Naive thymus-derived CD4-positive, alpha-beta T cell (primary cell): ENCODE data around the gene UQCC3. TPM values are rescaled to one million over a fixed set of nuclear protein-coding genes. Genes with fewer than 3 reads are reported as not detected.

Source experiments
- polyA plus RNA-seq, 2 donors: library from polyadenylated mRNA; unstranded; fragments of 300-500 nt; fragmentation: Illumina TruSeq; gene quantifications; one replicate each; pipeline ENCODE4 v1.2.3, GENCODE V29; 2021
- total RNA-seq, 6 experiments: library from RNA in 5 of 6; stranded (reverse) in 5 of 6; gene quantifications; 1 replicate in 5 of 6; 2 replicates in 1 of 6; pipeline ENCODE4 v1.2.3 and lab custom pipeline; 2021 to 2026

The UQCC3 gene
- total and polyA plus RNA-seq, 7 experiments from 2014 or later, result 2.2 to 11.1 (median 7.9) TPM

Other genes starting within 250 kb of the UQCC3 start
- 100 to 1,000 TPM; 174 to 622 (median 243) TPM for gene AHNAK, start 124.9 kb upstream of the UQCC3 start, total RNA-seq
- gene AHNAK, start 124.9 kb upstream of the UQCC3 start, polyA plus RNA-seq, result 1 to 10 TPM; 6.7 to 7.7 TPM
- gene EEF1G, start 97.8 kb upstream of the UQCC3 start, total RNA-seq, result 1,000 to 10,000 TPM; 1,186 to 2,550 (median 2,338) TPM
- 1,000 to 10,000 TPM; 2,027 to 2,354 TPM for gene EEF1G, start 97.8 kb upstream of the UQCC3 start, polyA plus RNA-seq
- 10 to 100 TPM; 34.5 to 54.6 (median 37.4) TPM for gene TUT1, start 80.2 kb upstream of the UQCC3 start, total RNA-seq
- 10 to 100 TPM; 20.2 to 25.4 TPM for gene TUT1, start 80.2 kb upstream of the UQCC3 start, polyA plus RNA-seq
- 100 to 1,000 TPM; 134 to 238 (median 199) TPM for gene MTA2, start 69.8 kb upstream of the UQCC3 start, total RNA-seq
- 10 to 100 TPM; 25.6 to 46.4 TPM for gene MTA2, start 69.8 kb upstream of the UQCC3 start, polyA plus RNA-seq
- 100 to 1,000 TPM; 152 to 209 (median 188) TPM for gene EML3, start 58.9 kb upstream of the UQCC3 start, total RNA-seq
- 10 to 100 TPM; 14.6 to 23.9 TPM for gene EML3, start 58.9 kb upstream of the UQCC3 start, polyA plus RNA-seq
- gene ROM1, start 58.4 kb upstream of the UQCC3 start, total RNA-seq, result 1 to 10 TPM; 1.2 to 2.4 (median 2.0) TPM
- under 1 TPM in 1 of 2 donors, not detected in 1; 0.51 TPM for gene ROM1, start 58.4 kb upstream of the UQCC3 start, polyA plus RNA-seq
- 10 to 100 TPM; 55.8 to 78.1 (median 71.2) TPM for gene B3GAT3, start 49.7 kb upstream of the UQCC3 start, total RNA-seq
- 10 to 100 TPM; 35.0 to 41.9 TPM for gene B3GAT3, start 49.7 kb upstream of the UQCC3 start, polyA plus RNA-seq
- 100 to 1,000 TPM; 203 to 313 (median 286) TPM for gene GANAB, start 25.1 kb upstream of the UQCC3 start, total RNA-seq
- gene GANAB, start 25.1 kb upstream of the UQCC3 start, polyA plus RNA-seq, result 100 to 1,000 TPM; 157 to 189 TPM
- gene INTS5, start 18.4 kb upstream of the UQCC3 start, total RNA-seq, result 10 to 100 TPM; 14.0 to 33.8 (median 32.1) TPM
- gene INTS5, start 18.4 kb upstream of the UQCC3 start, polyA plus RNA-seq, result 10 to 100 TPM; 39.1 to 72.2 TPM
- 100 to 1,000 TPM in 1 of 5 experiments, 10 to 100 TPM in 4; 23.2 to 103 (median 47.6) TPM for gene C11orf98, start 6.5 kb upstream of the UQCC3 start, total RNA-seq
- gene C11orf98, start 6.5 kb upstream of the UQCC3 start, polyA plus RNA-seq, result 10 to 100 TPM; 84.2 to 96.9 TPM
- 10 to 100 TPM in 4 of 5 experiments, 1 to 10 TPM in 1; 8.9 to 29.3 (median 23.7) TPM for gene CSKMT, start 6.4 kb upstream of the UQCC3 start, total RNA-seq
- 1 to 10 TPM; 2.5 TPM for gene CSKMT, start 6.4 kb upstream of the UQCC3 start, polyA plus RNA-seq
- gene LBHD1, start 594 bp downstream of the UQCC3 start, total RNA-seq, result 10 to 100 TPM; 13.8 to 26.4 (median 20.8) TPM
- 1 to 10 TPM; 3.5 to 5.9 TPM for gene LBHD1, start 594 bp downstream of the UQCC3 start, polyA plus RNA-seq
- gene UBXN1, start 7.4 kb downstream of the UQCC3 start, total RNA-seq, result 100 to 1,000 TPM; 114 to 215 (median 207) TPM
- 100 to 1,000 TPM; 218 to 256 TPM for gene UBXN1, start 7.4 kb downstream of the UQCC3 start, polyA plus RNA-seq
- gene LRRN4CL, start 17.9 kb downstream of the UQCC3 start, total RNA-seq, result under 1 TPM in 3 of 5 experiments, not detected in 2; 0.12 to 0.38 (median 0.24) TPM
- gene LRRN4CL, start 17.9 kb downstream of the UQCC3 start, polyA plus RNA-seq, result not detected
- gene BSCL2, start 35.8 kb downstream of the UQCC3 start, total RNA-seq, result 10 to 100 TPM; 28.4 to 53.9 (median 39.0) TPM
- gene BSCL2, start 35.8 kb downstream of the UQCC3 start, polyA plus RNA-seq, result 10 to 100 TPM; 57.9 to 63.5 TPM
- gene GNG3, start 36.0 kb downstream of the UQCC3 start, total RNA-seq, result not detected
- gene GNG3, start 36.0 kb downstream of the UQCC3 start, polyA plus RNA-seq, result not detected
- gene HNRNPUL2, start 55.8 kb downstream of the UQCC3 start, total RNA-seq, result 10 to 100 TPM; 43.4 to 77.5 (median 65.3) TPM
- gene HNRNPUL2, start 55.8 kb downstream of the UQCC3 start, polyA plus RNA-seq, result 1 to 10 TPM; 1.9 TPM
- 10 to 100 TPM; 13.1 to 53.0 (median 47.1) TPM for gene TTC9C, start 56.8 kb downstream of the UQCC3 start, total RNA-seq
- gene TTC9C, start 56.8 kb downstream of the UQCC3 start, polyA plus RNA-seq, result 10 to 100 TPM; 12.0 to 29.3 TPM
- gene ZBTB3, start 82.5 kb downstream of the UQCC3 start, total RNA-seq, result 10 to 100 TPM in 3 of 5 experiments, 1 to 10 TPM in 2; 6.4 to 24.1 (median 19.0) TPM
- 1 to 10 TPM; 4.1 to 7.7 TPM for gene ZBTB3, start 82.5 kb downstream of the UQCC3 start, polyA plus RNA-seq
- gene POLR2G, start 89.9 kb downstream of the UQCC3 start, total RNA-seq, result 100 to 1,000 TPM in 1 of 5 experiments, 10 to 100 TPM in 4; 62.7 to 109 (median 77.8) TPM
- gene POLR2G, start 89.9 kb downstream of the UQCC3 start, polyA plus RNA-seq, result 100 to 1,000 TPM; 225 to 245 TPM
- 10 to 100 TPM; 13.1 to 34.9 (median 24.1) TPM for gene TAF6L, start 99.7 kb downstream of the UQCC3 start, total RNA-seq
- gene TAF6L, start 99.7 kb downstream of the UQCC3 start, polyA plus RNA-seq, result 10 to 100 TPM in 1 of 2 donors, 1 to 10 TPM in 1; 8.4 to 13.9 TPM
- 10 to 100 TPM; 23.2 to 72.3 (median 50.9) TPM for gene TMEM179B, start 115.7 kb downstream of the UQCC3 start, total RNA-seq
- 100 to 1,000 TPM; 103 to 113 TPM for gene TMEM179B, start 115.7 kb downstream of the UQCC3 start, polyA plus RNA-seq
- gene TMEM223, start 120.3 kb downstream of the UQCC3 start, total RNA-seq, result 10 to 100 TPM in 3 of 5 experiments, 1 to 10 TPM in 2; 6.3 to 24.5 (median 21.0) TPM
- gene TMEM223, start 120.3 kb downstream of the UQCC3 start, polyA plus RNA-seq, result 10 to 100 TPM; 58.5 to 60.4 TPM
- 100 to 1,000 TPM in 4 of 5 experiments, 10 to 100 TPM in 1; 92.1 to 421 (median 195) TPM for gene NXF1, start 133.8 kb downstream of the UQCC3 start, total RNA-seq
- gene NXF1, start 133.8 kb downstream of the UQCC3 start, polyA plus RNA-seq, result 100 to 1,000 TPM in 1 of 2 donors, 10 to 100 TPM in 1; 66.9 to 106 TPM
- gene STX5, start 160.4 kb downstream of the UQCC3 start, total RNA-seq, result 100 to 1,000 TPM in 2 of 5 experiments, 10 to 100 TPM in 3; 47.0 to 152 (median 57.3) TPM
- gene STX5, start 160.4 kb downstream of the UQCC3 start, polyA plus RNA-seq, result 10 to 100 TPM; 23.8 to 32.8 TPM
- gene TEX54, start 161.2 kb downstream of the UQCC3 start, total RNA-seq, result under 1 TPM in 1 of 5 experiments, not detected in 4; 0.89 TPM
- 1 to 10 TPM; 1.6 to 2.1 TPM for gene TEX54, start 161.2 kb downstream of the UQCC3 start, polyA plus RNA-seq
- 100 to 1,000 TPM in 4 of 5 experiments, 10 to 100 TPM in 1; 87.2 to 279 (median 102) TPM for gene WDR74, start 167.9 kb downstream of the UQCC3 start, total RNA-seq
- 10 to 100 TPM; 55.0 to 56.9 TPM for gene WDR74, start 167.9 kb downstream of the UQCC3 start, polyA plus RNA-seq
- 100 to 1,000 TPM; 159 to 239 (median 218) TPM for gene SLC3A2, start 209.2 kb downstream of the UQCC3 start, total RNA-seq
- 100 to 1,000 TPM; 118 to 189 TPM for gene SLC3A2, start 209.2 kb downstream of the UQCC3 start, polyA plus RNA-seq
- gene CHRM1, start 249.7 kb downstream of the UQCC3 start, total RNA-seq, result not detected
- gene CHRM1, start 249.7 kb downstream of the UQCC3 start, polyA plus RNA-seq, result not detected